Lower leg skin (tissue), 4 donors: ENCODE results near the gene HTR6. TPM values are rescaled to one million over a fixed set of nuclear protein-coding genes. Genes with fewer than 3 reads are reported as not detected.

Source experiments
- DNase-seq, 2 donors: peaks; one replicate each; pipeline ENCODE4 v3.0.0-alpha.2; 2019; ENCODE audit warnings: low spot score in 2 of 2
- H3K4me3 ChIP-seq: fragments of 200-600 bp; sonication (generic); 2 replicates; pipeline ENCODE4 v1.5.1; 2017; ENCODE audit warnings: mild to moderate bottlenecking, low read depth; ENCODE audit not compliant: poor library complexity, severe bottlenecking
- POLR2A ChIP-seq, 2 donors: fragments of 450-650 bp; IDR thresholded peaks; one replicate each; pipeline ENCODE4 v1.6.1; 2016 to 2017; ENCODE audit warnings: antibody characterized with exemption in 2 of 2, mild to moderate bottlenecking in 1 of 2, moderate library complexity in 1 of 2
- WGBS, 2 donors: methylation state at CpG; one replicate each; pipeline ENCODE4 v1.1.5; 2018; 5-methylcytosine and 5-hydroxymethylcytosine counted together
- intact Hi-C: fragments of 100-400 bp; cut with DNase I; formaldehyde crosslinking; loops from one replicate; pipeline ENCODE4 v1.15.0; 2023; ENCODE audit warnings: low total_unique reads
- total RNA-seq, 4 donors: library from RNA; depleted of rRNA; stranded (reverse); fragments of >200 nt; gene quantifications; one replicate each; pipeline ENCODE4 v1.1.0, GENCODE V29; 2016
- TF ChIP-seq, protein P1 (sequence below), 3 donors: fragments of 450-650 bp; IDR thresholded peaks; one replicate each; pipeline ENCODE4 v1.5.1; 2016; ENCODE audit warnings: antibody characterized with exemption in 3 of 3, mild to moderate bottlenecking in 3 of 3, moderate library complexity in 2 of 3

Gene HTR6
- total RNA-seq, 4 donors from 2014 or later, result 0.16 TPM; not detected in 3

DNA sequence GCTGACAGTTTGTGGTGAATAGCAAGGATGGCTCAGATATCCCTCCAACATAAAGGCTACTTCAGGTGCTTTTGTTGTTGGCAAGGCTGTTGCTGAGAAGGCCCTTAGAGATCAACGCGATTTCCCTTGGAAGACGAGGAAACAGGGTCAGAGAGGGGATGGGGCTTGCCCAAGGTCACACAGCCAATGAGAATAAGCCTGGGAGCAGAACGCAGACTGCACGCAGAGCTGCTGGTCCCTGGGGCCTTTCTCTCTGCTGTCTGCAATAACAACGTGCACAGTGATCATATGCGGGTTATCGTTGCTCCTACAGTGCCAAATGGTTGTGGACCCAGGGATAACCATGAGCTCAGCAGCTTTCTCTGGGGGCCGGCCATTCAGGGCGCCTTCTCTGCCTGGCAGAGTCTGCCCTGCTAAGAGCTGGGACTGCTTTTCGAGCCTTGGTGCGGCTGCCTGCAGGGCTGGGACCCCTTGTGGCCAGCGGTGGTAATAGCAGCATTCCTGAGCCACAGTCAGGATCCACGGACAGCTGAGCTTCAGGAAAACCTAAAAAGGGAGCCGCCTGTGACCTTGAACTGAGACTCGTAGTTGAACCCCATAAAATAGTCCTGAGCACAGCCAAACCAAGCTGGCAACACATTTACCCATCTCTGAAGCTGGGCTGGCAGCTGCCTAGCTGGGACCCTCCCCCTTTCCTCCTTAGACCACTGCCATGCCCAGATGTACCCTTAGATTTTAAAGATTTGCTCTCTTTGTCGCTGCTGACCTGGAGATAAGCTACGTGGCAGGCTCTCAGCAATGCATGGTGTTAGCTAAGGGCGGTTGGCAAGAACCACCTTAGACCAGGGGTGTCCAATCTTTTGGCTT lies 39.8 kb downstream of the HTR6 start:
- WGBS, 2 donors, result 28 to 32% methylated on average over 15 to 19 of the region's 19 CpGs
- intact Hi-C loops, result loop anchor here (5.0 kb wide), 1 partner anchor 362 kb away; no protein-coding TSS in a partner anchor

DNA sequence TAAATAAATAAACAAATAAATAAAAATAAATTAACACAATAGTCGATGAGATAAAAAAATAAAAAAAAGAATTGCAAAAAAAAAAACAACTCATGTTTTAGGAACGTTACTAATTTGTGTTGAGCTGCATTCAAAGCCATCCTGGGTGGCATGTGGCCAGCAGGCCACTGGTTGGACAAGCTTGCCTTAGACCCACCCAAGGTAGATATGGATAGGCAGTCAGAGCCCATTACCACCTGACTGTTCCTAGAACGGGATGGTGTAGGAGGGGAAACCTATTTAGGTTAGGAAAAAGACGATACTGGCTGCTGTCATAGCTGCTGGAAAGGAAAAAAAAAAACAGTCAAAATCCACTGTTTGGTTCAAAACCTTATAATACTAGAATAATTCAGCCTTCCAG lies 40.8 kb downstream of the HTR6 start:
- 84 to 86% methylated on average over 4 of the region's 4 CpGs for WGBS, 2 donors
- no peak for DNase-seq

More for the DNA sequence above, 39.8 kb downstream of the HTR6 start:
- TF ChIP-seq, protein P1, sequence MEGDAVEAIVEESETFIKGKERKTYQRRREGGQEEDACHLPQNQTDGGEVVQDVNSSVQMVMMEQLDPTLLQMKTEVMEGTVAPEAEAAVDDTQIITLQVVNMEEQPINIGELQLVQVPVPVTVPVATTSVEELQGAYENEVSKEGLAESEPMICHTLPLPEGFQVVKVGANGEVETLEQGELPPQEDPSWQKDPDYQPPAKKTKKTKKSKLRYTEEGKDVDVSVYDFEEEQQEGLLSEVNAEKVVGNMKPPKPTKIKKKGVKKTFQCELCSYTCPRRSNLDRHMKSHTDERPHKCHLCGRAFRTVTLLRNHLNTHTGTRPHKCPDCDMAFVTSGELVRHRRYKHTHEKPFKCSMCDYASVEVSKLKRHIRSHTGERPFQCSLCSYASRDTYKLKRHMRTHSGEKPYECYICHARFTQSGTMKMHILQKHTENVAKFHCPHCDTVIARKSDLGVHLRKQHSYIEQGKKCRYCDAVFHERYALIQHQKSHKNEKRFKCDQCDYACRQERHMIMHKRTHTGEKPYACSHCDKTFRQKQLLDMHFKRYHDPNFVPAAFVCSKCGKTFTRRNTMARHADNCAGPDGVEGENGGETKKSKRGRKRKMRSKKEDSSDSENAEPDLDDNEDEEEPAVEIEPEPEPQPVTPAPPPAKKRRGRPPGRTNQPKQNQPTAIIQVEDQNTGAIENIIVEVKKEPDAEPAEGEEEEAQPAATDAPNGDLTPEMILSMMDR (IDR thresholded peaks at IDR 0.05), result peak in 1 of 3 donors; percentile 63
- no peak for TF ChIP-seq POLR2A (IDR thresholded peaks at IDR 0.05)
- peak; percentile 43 to 93 for DNase-seq
- no peak overlapping the region for H3K4me3 ChIP-seq

DNA sequence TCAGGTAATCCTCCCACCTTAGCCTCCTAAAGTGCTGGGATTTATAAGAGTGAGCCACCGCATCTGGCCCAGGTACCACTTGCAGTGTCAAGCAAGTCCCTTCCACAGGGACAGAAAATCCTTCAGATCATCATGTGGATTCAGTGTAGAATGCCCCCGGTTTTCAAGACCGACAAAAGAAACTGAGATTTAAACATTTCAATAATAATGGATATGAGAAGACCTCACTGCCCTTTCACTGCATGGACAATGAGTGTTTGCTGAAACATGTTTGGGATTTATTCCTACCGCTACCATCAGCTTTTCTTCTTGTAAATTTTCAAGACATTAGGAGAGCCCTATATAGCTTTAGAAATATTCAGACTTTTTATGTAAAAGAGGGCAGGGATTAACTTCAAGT lies 41.5 kb downstream of the HTR6 start:
- no peak for TF ChIP-seq POLR2A (IDR thresholded peaks at IDR 0.05)
- TF ChIP-seq, protein P1 (IDR thresholded peaks at IDR 0.05), result no peak
- intact Hi-C loops, result no loop called here
- DNase-seq, result no peak
- no peak overlapping the region for H3K4me3 ChIP-seq
- 91 to 96% methylated on average over 4 of the region's 4 CpGs for WGBS, 2 donors

More for the DNA sequence above, 40.8 kb downstream of the HTR6 start:
- TF ChIP-seq POLR2A (IDR thresholded peaks at IDR 0.05), result no peak
- TF ChIP-seq, protein P1 (IDR thresholded peaks at IDR 0.05), result no peak
- intact Hi-C loops, result no loop called here
- no peak overlapping the region for H3K4me3 ChIP-seq

DNA sequence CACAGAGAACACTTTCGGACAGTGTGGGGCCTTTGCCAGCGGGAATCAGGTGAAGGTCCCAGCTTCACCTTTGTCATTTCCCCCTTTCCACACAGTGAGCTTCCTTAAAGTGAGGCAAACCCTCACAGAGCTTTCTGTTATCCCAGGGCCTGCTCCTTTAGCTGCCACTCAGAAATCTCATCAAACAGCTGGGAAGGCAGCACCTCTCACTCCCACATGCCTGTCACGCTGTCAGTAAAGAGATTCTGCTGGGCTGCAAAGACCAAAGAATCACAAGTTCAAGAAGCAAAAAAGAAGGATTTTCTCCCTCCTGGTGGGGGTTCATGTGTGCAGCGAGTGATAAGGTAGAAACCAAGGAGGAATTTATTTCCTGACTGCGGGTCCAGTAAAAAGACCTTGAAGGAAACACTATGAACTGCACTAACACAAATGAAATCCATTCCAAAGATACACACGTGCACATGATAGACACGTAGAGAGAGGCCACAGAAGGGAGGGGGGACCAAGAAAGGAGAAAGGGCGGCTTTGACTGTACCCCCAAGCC lies 44.0 kb downstream of the HTR6 start:
- WGBS, 2 donors, result 86 to 89% methylated on average over 8 of the region's 8 CpGs
- TF ChIP-seq POLR2A (IDR thresholded peaks at IDR 0.05), result no peak
- TF ChIP-seq, protein P1 (IDR thresholded peaks at IDR 0.05), result no peak
- intact Hi-C loops, result no loop called here
- no peak for DNase-seq
- no peak overlapping the region for H3K4me3 ChIP-seq

DNA sequence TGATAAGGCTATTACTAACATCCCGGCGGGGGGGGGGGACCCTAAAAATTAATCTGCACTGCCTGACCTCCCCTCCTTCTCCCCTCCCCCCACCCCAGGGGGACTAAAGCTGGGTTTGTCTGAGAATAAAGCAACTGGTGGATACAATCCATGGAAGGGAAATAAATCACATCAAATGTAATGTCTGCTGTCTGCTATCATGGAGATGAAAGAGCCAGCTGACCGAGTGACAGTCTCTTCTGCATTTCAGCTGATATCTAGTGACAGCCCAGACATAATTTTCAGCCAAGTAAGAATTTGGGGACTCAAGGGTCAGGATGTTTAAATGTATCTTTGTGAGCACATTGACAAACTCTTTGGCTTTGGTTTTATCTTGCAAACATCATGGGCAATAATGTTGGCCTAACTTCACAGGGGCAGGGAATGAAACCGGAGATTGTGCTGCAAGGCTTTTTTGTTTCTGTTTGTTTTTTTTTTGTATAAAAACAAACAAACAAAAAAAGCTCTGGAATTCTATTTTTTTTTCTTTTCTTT lies 44.7 kb downstream of the HTR6 start:
- TF ChIP-seq, protein P1 (IDR thresholded peaks at IDR 0.05), result no peak
- no peak for TF ChIP-seq POLR2A (IDR thresholded peaks at IDR 0.05)
- intact Hi-C loops, result no loop called here
- no peak for DNase-seq
- H3K4me3 ChIP-seq, result no peak overlapping the region
- WGBS, 2 donors, result 85 to 88% methylated on average over 4 of the region's 4 CpGs
